Vagina (tissue), 2 donors: Measurements from ENCODE around the gene SGSM1.

Experiments used
- CTCF ChIP-seq, 3 experiments: fragments of 450-650 bp in 2 of 3; fragments of 200-600 bp in 1 of 3; sonication (generic) in 1 of 3; IDR thresholded peaks; one replicate each; pipeline ENCODE4 v1.5.1; 2017 to 2019; ENCODE audit warnings: antibody characterized with exemption in 3 of 3, mild to moderate bottlenecking in 2 of 3, moderate library complexity in 2 of 3
- POLR2A ChIP-seq, 2 donors: fragments of 450-650 bp; IDR thresholded peaks; one replicate each; pipeline ENCODE4 v1.6.1; 2017; ENCODE audit warnings: antibody characterized with exemption in 2 of 2, mild to moderate bottlenecking in 2 of 2, moderate library complexity in 2 of 2
- POLR2AphosphoS5 ChIP-seq, 2 donors: sonication (generic); formaldehyde crosslinking; IDR thresholded peaks; one replicate each; pipeline ENCODE4 v1.9.0; 2017; ENCODE audit warnings: antibody characterized with exemption in 2 of 2, mild to moderate bottlenecking in 2 of 2, low read depth in 1 of 2; ENCODE audit not compliant: insufficient read depth in 1 of 2

- TF ChIP-seq POLR2A (IDR thresholded peaks at IDR 0.05) (no peak), CTCF (IDR thresholded peaks at IDR 0.05) (no peak), POLR2AphosphoS5 (IDR thresholded peaks at IDR 0.05; ENCODE audit: insufficient read depth in 1 of 2, low read depth in 1 of 2) (no peak)
Measured at GRCh38 chr22:24759765-24760164, 46.2 kb upstream of the SGSM1 start.
